A549 (cell line): ENCODE data around the gene GSC2. TPM values are rescaled to one million over a fixed set of nuclear protein-coding genes. Genes with fewer than 3 reads are reported as not detected.

Source experiments
- ATAC-seq, 2 experiments: fragments of 200-7000 bp in 1 of 2; fragments of >200 bp in 1 of 2; cut with Nextera tagmentation in 1 of 2; cut with Tn5 transposase in 1 of 2; 3 replicates each; pipeline versions ENCODE4 v1.8.0 to v1.9.1; 2018 to 2020; ENCODE audit warnings: mild to moderate bottlenecking in 1 of 2, moderate library complexity in 1 of 2
- CTCF ChIA-PET: fragments of 300-600 bp; sonication (Branson Sonifier 250); formaldehyde crosslinking; extraction: SDS; loops from one replicate; lab custom pipeline; 2021; ENCODE audit warnings: antibody characterized with exemption, inconsistent platforms; lab: Yijun Ruan, JAX
- POLR2A ChIA-PET: fragments of 350-600 bp; formaldehyde crosslinking; extraction: SDS; loops from one replicate; lab custom pipeline; 2021; ENCODE audit warnings: antibody characterized with exemption, inconsistent platforms; lab: Yijun Ruan, JAX
- DNase-seq, 2 experiments: peaks; one replicate each; pipeline versions ENCODE4 v3.0.0 to v3.0.0-alpha.2; 2011 to 2016; ENCODE audit warnings: low read depth in 1 of 2, low spot score in 1 of 2
- FAIRE-seq: peaks from 2 replicates; lab custom pipeline; 2011; peaks lifted over from hg19 to GRCh38; lab: Jason Lieb, UNC
- H3K27ac ChIP-seq, 2 experiments: fragments of >200 bp; sonication (Bioruptor Twin); formaldehyde crosslinking; 3 replicates each; pipeline ENCODE4 v1.5.1; 2016 to 2017
- H3K4me1 ChIP-seq: fragments of >200 bp; sonication (Bioruptor Twin); formaldehyde crosslinking; 3 replicates; pipeline ENCODE4 v1.6.1; 2016
- H3K4me2 ChIP-seq: fragments of >200 bp; sonication (Bioruptor Twin); formaldehyde crosslinking; 3 replicates; pipeline ENCODE4 v1.6.1; 2016
- H3K4me3 ChIP-seq: fragments of >200 bp; sonication (Bioruptor Twin); formaldehyde crosslinking; 3 replicates; pipeline ENCODE4 v1.5.1; 2016
- H3K9me3 ChIP-seq: fragments of >200 bp; sonication (Bioruptor Twin); formaldehyde crosslinking; 3 replicates; pipeline ENCODE4 v1.6.1; 2016
- CEBPB ChIP-seq, 2 experiments: fragments of >200 bp in 1 of 2; sonication (Bioruptor Twin) in 1 of 2; formaldehyde crosslinking in 1 of 2; IDR thresholded peaks; 2 replicates each; pipeline ENCODE4 v1.6.1; 2012 to 2016
- CHD2 ChIP-seq: fragments of 150-350 bp; IDR thresholded peaks from 2 replicates; pipeline ENCODE4 v1.6.1; 2014; ENCODE audit warnings: low read length; ENCODE audit not compliant: partially characterized antibody
- EP300 ChIP-seq, 2 experiments: fragments of >200 bp; sonication (Bioruptor Twin); formaldehyde crosslinking; IDR thresholded peaks; 2 replicates in 1 of 2; 3 replicates in 1 of 2; pipeline ENCODE4 v1.6.1; 2016 to 2017
- ESRRA ChIP-seq: fragments of 150-350 bp; IDR thresholded peaks from 2 replicates; pipeline ENCODE4 v1.6.1; 2014; ENCODE audit warnings: mild to moderate bottlenecking, low read length, borderline replicate concordance
- HOXA7 ChIP-seq: fragments of 250-450 bp; sonication (Bioruptor Pico); IDR thresholded peaks from 2 replicates; pipeline ENCODE4 v1.5.0; 2020; ENCODE audit warnings: mild to moderate bottlenecking, moderate library complexity
- JUNB ChIP-seq: fragments of >200 bp; sonication (Bioruptor Twin); formaldehyde crosslinking; IDR thresholded peaks from 2 replicates; pipeline ENCODE4 v1.6.1; 2016
- MYC ChIP-seq: IDR thresholded peaks from 2 replicates; pipeline ENCODE4 v1.6.1; 2012; ENCODE audit warnings: mild to moderate bottlenecking, inconsistent platforms, low read length, improper control_type of control experiment, borderline replicate concordance
- NPAS2 ChIP-seq: fragments of 250-450 bp; sonication (Bioruptor Pico); IDR thresholded peaks from 2 replicates; pipeline ENCODE4 v1.8.0; 2022; ENCODE audit warnings: mild to moderate bottlenecking, moderate library complexity, borderline replicate concordance
- NR3C1 ChIP-seq: fragments of >200 bp; sonication (Bioruptor Twin); formaldehyde crosslinking; IDR thresholded peaks from 3 replicates; pipeline ENCODE4 v1.6.1; 2017
- POLR2AphosphoS2 ChIP-seq: conservative IDR thresholded peaks from 2 replicates; pipeline ENCODE4 v1.6.1; 2012; ENCODE audit warnings: low read length, improper control_type of control experiment, inconsistent platforms
- RFX5 ChIP-seq: fragments of 450-650 bp; IDR thresholded peaks from 2 replicates; pipeline ENCODE4 v1.7.1; 2014; ENCODE audit warnings: antibody characterized with exemption, mild to moderate bottlenecking, moderate library complexity
- RNF2 ChIP-seq: fragments of 200-600 bp; sonication (generic); IDR thresholded peaks from 2 replicates; pipeline ENCODE4 v1.6.1; 2016; ENCODE audit warnings: low read depth, mild to moderate bottlenecking, antibody characterized with exemption, moderate library complexity, borderline replicate concordance
- TFCP2L1 ChIP-seq: fragments of 250-450 bp; sonication (Bioruptor Pico); IDR thresholded peaks from 2 replicates; pipeline ENCODE4 v1.5.0; 2021; ENCODE audit warnings: mild to moderate bottlenecking
- ZSCAN20 ChIP-seq: fragments of 250-450 bp; sonication (Bioruptor Pico); IDR thresholded peaks from 2 replicates; pipeline ENCODE4 v1.8.0; 2022; ENCODE audit warnings: mild to moderate bottlenecking, moderate library complexity
- WGBS: methylation state at CpG from one replicate; pipeline ENCODE4 v1.1.6; 2017; ENCODE audit errors: missing lambda C conversion rate; 5-methylcytosine and 5-hydroxymethylcytosine counted together
- polyA plus RNA-seq, 4 experiments: library from polyadenylated mRNA; depleted of rRNA in 3 of 4; stranded (reverse); fragments of >200 nt; fragmentation: RNase III in 1 of 4; extraction: RNeasy Plus Mini Kit Qiagen cat#74134 plus additional on column Dnase treatment in 1 of 4; gene quantifications; 2 replicates in 3 of 4; 3 replicates in 1 of 4; pipeline ENCODE4 v1.2.3, GENCODE V29; 2011 to 2017
- TF ChIP-seq, protein P1 (sequence below): fragments of >200 bp; sonication (Bioruptor Twin); formaldehyde crosslinking; IDR thresholded peaks from 3 replicates; pipeline ENCODE4 v1.6.1; 2016
- TF ChIP-seq, protein P2 (sequence below): fragments of 250-450 bp; sonication (Bioruptor Pico); IDR thresholded peaks from 2 replicates; pipeline ENCODE4 v1.5.0; 2021; ENCODE audit warnings: mild to moderate bottlenecking, moderate library complexity, borderline replicate concordance
- TF ChIP-seq, protein P3 (sequence below): IDR thresholded peaks from 2 replicates; pipeline ENCODE4 v1.6.1; 2012; ENCODE audit warnings: low read depth, borderline replicate concordance

GSC2 gene
- polyA plus RNA-seq, 2 of the 4 experiments (the other 2 are of a cell fraction) = not detected

DNA sequence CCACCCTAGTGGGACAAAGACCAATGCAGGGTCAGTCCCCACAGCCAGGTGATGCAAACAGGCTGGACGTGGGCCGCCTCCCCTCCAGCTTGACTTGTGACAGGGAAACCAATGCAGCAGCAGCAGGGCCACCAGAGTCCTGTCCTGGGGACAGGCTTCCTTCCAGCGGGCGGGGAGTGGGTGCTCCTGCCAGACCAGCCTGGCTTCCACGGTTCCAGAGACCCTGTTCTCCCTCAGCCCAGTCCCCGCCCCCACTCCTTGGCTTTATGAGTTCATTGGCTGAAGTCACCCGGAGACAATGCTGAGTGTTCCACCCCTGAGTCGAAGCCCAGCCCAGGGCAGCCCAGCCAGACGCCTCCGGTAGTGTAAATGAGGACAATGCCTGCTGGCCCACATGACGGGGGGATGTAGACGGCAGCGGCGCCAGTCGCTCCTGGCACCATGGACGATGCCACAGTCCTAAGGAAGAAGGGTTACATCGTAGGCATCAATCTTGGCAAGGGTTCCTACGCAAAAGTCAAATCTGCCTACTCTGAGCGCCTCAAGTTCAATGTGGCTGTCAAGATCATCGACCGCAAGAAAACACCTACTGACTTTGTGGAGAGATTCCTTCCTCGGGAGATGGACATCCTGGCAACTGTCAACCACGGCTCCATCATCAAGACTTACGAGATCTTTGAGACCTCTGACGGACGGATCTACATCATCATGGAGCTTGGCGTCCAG, 19.0 kb downstream of the GSC2 start, which contains the start of gene TSSK2:
TSS of gene TSSK2 (plus strand) at position 350 of the 726 bp plus-strand sequence. CDS start at position 442, 92 bp downstream.
- Histone ChIP-seq H3K4me1 (no peaks in the 10 kb centered on the region), H3K4me2 (no peak within 1 kb of the TSS)
- DNase-seq (no peak), ATAC-seq (no peak), FAIRE-seq (no peak)
- WGBS = 94% methylated on average over 18 of the region's 27 CpGs
- POLR2A ChIA-PET = no interaction called here
- TF ChIP-seq CEBPB (IDR thresholded peaks at IDR 0.05) = no peak
- TF ChIP-seq NPAS2 = no peak
- TF ChIP-seq JUNB = no peak
- TF ChIP-seq, protein P1, sequence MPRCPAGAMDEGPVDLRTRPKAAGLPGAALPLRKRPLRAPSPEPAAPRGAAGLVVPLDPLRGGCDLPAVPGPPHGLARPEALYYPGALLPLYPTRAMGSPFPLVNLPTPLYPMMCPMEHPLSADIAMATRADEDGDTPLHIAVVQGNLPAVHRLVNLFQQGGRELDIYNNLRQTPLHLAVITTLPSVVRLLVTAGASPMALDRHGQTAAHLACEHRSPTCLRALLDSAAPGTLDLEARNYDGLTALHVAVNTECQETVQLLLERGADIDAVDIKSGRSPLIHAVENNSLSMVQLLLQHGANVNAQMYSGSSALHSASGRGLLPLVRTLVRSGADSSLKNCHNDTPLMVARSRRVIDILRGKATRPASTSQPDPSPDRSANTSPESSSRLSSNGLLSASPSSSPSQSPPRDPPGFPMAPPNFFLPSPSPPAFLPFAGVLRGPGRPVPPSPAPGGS = no peak
- TF ChIP-seq ESRRA = no peak
- no peak for TF ChIP-seq RNF2
- TF ChIP-seq POLR2AphosphoS2 = no peak
- TF ChIP-seq, protein P2, sequence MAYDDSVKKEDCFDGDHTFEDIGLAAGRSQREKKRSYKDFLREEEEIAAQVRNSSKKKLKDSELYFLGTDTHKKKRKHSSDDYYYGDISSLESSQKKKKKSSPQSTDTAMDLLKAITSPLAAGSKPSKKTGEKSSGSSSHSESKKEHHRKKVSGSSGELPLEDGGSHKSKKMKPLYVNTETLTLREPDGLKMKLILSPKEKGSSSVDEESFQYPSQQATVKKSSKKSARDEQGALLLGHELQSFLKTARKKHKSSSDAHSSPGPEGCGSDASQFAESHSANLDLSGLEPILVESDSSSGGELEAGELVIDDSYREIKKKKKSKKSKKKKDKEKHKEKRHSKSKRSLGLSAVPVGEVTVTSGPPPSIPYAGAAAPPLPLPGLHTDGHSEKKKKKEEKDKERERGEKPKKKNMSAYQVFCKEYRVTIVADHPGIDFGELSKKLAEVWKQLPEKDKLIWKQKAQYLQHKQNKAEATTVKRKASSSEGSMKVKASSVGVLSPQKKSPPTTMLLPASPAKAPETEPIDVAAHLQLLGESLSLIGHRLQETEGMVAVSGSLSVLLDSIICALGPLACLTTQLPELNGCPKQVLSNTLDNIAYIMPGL (CRISPR knock-in tag) = no peak
- no peak for TF ChIP-seq RFX5
- TF ChIP-seq TFCP2L1 (CRISPR knock-in tag) = no peak
- no peak for TF ChIP-seq EP300 (IDR thresholded peaks at IDR 0.05)
- no peak for TF ChIP-seq ZSCAN20 (CRISPR knock-in tag)
- TF ChIP-seq, all 56 proteins: peak for 0
- CTCF ChIA-PET = no interaction called here
- H3K9me3 ChIP-seq = no peaks in the 10 kb centered on the region
- no peak within 1 kb of the TSS for H3K4me3 ChIP-seq
- no peak within 1 kb of the TSS for H3K27ac ChIP-seq

DNA sequence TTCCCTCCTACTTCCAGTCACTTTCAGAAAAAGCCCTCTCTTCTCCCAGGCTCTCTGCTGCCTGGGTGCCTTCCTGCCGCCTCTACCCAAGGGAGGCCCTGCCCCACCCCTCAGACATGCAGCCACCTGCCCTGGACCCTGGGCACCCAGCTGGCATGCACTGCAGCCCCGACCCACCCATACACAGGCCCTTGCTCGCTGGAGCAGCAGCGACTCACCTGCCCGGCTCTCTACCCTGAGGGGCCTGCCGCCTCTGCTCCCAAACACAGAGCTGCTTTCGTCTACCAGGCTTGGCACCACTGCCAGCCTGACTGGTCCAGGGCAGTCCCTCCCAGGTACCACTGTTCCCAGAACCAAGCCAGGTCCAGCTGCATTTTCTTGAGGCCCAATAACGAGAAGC, 20.2 kb downstream of the GSC2 start:
- Histone ChIP-seq H3K4me1 (no peaks in the 10 kb centered on the region), H3K4me3 (no peak overlapping the region), H3K9me3 (no peaks in the 10 kb centered on the region), H3K4me2 (no peak overlapping the region), H3K27ac (no peak overlapping the region)
- no peak for FAIRE-seq
- ATAC-seq = no peak
- ChIA-PET POLR2A (no interaction called here), CTCF (interaction anchor here (0.6 kb wide), 1 partner anchor 44 kb away, joined by 3 read pairs; no protein-coding TSS in a partner anchor)
- no peak for TF ChIP-seq MYC
- TF ChIP-seq CHD2 = no peak
- TF ChIP-seq, protein P2 (CRISPR knock-in tag) = no peak
- TF ChIP-seq EP300 (IDR thresholded peaks at IDR 0.05) = no peak
- TF ChIP-seq, protein P3, sequence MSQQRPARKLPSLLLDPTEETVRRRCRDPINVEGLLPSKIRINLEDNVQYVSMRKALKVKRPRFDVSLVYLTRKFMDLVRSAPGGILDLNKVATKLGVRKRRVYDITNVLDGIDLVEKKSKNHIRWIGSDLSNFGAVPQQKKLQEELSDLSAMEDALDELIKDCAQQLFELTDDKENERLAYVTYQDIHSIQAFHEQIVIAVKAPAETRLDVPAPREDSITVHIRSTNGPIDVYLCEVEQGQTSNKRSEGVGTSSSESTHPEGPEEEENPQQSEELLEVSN = no peak
- no peak for TF ChIP-seq NR3C1
- no peak for TF ChIP-seq HOXA7 (CRISPR knock-in tag)
- 78% methylated on average over 8 of the region's 8 CpGs for WGBS
- no peak for DNase-seq
